Psoas muscle (tissue), 8 donors: ENCODE results near the gene ADCY7. TPM values are rescaled to one million over a fixed set of nuclear protein-coding genes. Genes with fewer than 3 reads are reported as not detected.
"Not testable (repeated sequence)": the region's sequence is repeated elsewhere in the genome, so short reads cannot be mapped to it uniquely, and the experiment has no call there.

Experiments
- ATAC-seq, 4 donors: fragments of 200-7000 bp; cut with Tn5 transposase; one replicate each; pipeline ENCODE4 v1.9.1; 2020; ENCODE audit warnings: moderate library complexity in 3 of 4, mild to moderate bottlenecking in 2 of 4
- DNase-seq, 2 donors: peaks; one replicate each; pipeline ENCODE4 v3.0.0-alpha.2; 2020
- H3K27ac ChIP-seq: fragments of 200-600 bp; one replicate; pipeline ENCODE4 v1.8.0; 2022
- H3K27me3 ChIP-seq, 3 donors: fragments of 200-600 bp in 1 of 3; one replicate each; pipeline versions ENCODE4 v1.6.1 to v1.8.0; 2013 to 2022; ENCODE audit warnings: low read length in 2 of 3, mild to moderate bottlenecking in 2 of 3, moderate library complexity in 1 of 3; ENCODE audit not compliant: insufficient read depth in 3 of 3
- H3K36me3 ChIP-seq, 2 donors: fragments of 200-600 bp in 1 of 2; one replicate each; pipeline versions ENCODE4 v1.6.1 to v1.8.0; 2013 to 2022; ENCODE audit warnings: low read depth in 1 of 2, mild to moderate bottlenecking in 1 of 2, moderate library complexity in 1 of 2; ENCODE audit not compliant: insufficient read depth in 1 of 2
- H3K4me1 ChIP-seq: fragments of 200-600 bp; one replicate; pipeline ENCODE4 v1.8.0; 2022
- H3K4me3 ChIP-seq: fragments of 200-600 bp; one replicate; pipeline ENCODE4 v1.8.0; 2022; ENCODE audit warnings: mild to moderate bottlenecking
- H3K9me3 ChIP-seq: fragments of 200-600 bp; one replicate; pipeline ENCODE4 v1.8.0; 2022
- WGBS, 3 donors: extraction: QIAGEN DNeasy Blood & Tissue Kit; methylation state at CpG; one replicate each; pipeline versions ENCODE4 v1.1.6 to v1.1.7; 2013; 5-methylcytosine and 5-hydroxymethylcytosine counted together
- intact Hi-C, 2 donors: fragments of 100-400 bp; cut with DNase I; formaldehyde crosslinking; loops; one replicate each; pipeline versions ENCODE4 v1.11.0 to v1.14.2; 2022
- polyA plus RNA-seq, 3 donors: library from polyadenylated mRNA; stranded (reverse); fragments of 200-250 nt; gene quantifications; one replicate each; pipeline ENCODE4 v1.2.3, GENCODE V29; 2013
- total RNA-seq, 4 donors: library from RNA; stranded (reverse); fragmentation: NEBNext Ultra II Directional in 2 of 4; extraction: Animal tissue kit (Norgen Biotek cat#: 25700) in 2 of 4; gene quantifications; one replicate each; pipeline versions ENCODE4 v1.2.1 to v1.2.4, GENCODE V29; 2021 to 2023
- TF ChIP-seq, protein P1 (sequence below): fragments of 200-600 bp; IDR thresholded peaks from one replicate; pipeline ENCODE4 v1.8.0; 2022; ENCODE audit warnings: antibody characterized with exemption
- donor health status: healthy with polysubstance abuse.
- donor health status: DM: no; HTN: no; CAD: no; lungs with moderate emphysema.
- donor health status: Bipolar disorder and iron deficiency.
- donor health status: healthy.
- donor health status: DM: yes; HTN: yes; CAD: no.
- donor health status: DM: no; HTN: no; CAD: no.
- donor health status: DM: no; HTN: no; CAD: no.
- donor health status: DM: yes; HTN: yes; CAD: no.

The ADCY7 gene
- total and polyA plus RNA-seq, 7 donors: 0.34 to 5.5 (median 3.1) TPM

DNA sequence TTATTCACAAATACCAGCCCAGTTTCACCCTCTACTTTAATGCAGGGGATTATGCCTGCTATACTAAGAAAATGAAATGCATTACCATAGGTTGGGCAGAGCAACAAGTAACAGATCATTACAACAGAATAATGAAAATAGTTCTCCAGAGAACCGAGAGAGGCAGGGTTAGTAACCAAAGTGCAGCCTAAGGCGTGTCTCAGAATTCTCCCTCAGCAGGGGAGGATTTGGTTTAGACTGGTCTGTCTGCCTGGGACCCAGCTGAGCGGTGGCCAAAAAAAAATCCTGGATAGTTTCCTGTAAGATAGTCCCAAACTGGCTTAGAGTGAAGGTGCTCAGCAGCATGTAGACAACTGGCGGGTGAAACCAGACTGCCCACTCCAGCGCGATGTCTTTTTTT lies 30.8 kb upstream of the ADCY7 start:
- WGBS, 3 donors: 47 to 61% (median 55%) methylated on average over 6 of the region's 6 CpGs
- H3K27me3 ChIP-seq: no peaks in the 10 kb centered on the region
- ATAC-seq (no peak), DNase-seq (no peak)
- H3K9me3 ChIP-seq: no peaks in the 10 kb centered on the region
- peaks cover 0 to 6% of the 10 kb centered on the region in 2 donors for H3K36me3 ChIP-seq
- TF ChIP-seq, protein P1, sequence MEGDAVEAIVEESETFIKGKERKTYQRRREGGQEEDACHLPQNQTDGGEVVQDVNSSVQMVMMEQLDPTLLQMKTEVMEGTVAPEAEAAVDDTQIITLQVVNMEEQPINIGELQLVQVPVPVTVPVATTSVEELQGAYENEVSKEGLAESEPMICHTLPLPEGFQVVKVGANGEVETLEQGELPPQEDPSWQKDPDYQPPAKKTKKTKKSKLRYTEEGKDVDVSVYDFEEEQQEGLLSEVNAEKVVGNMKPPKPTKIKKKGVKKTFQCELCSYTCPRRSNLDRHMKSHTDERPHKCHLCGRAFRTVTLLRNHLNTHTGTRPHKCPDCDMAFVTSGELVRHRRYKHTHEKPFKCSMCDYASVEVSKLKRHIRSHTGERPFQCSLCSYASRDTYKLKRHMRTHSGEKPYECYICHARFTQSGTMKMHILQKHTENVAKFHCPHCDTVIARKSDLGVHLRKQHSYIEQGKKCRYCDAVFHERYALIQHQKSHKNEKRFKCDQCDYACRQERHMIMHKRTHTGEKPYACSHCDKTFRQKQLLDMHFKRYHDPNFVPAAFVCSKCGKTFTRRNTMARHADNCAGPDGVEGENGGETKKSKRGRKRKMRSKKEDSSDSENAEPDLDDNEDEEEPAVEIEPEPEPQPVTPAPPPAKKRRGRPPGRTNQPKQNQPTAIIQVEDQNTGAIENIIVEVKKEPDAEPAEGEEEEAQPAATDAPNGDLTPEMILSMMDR: no peak
- no peak overlapping the region for H3K4me3 ChIP-seq
- no peak overlapping the region for H3K27ac ChIP-seq
- intact Hi-C loops: no loop called here
- H3K4me1 ChIP-seq: peaks cover 12% of the 10 kb centered on the region

DNA sequence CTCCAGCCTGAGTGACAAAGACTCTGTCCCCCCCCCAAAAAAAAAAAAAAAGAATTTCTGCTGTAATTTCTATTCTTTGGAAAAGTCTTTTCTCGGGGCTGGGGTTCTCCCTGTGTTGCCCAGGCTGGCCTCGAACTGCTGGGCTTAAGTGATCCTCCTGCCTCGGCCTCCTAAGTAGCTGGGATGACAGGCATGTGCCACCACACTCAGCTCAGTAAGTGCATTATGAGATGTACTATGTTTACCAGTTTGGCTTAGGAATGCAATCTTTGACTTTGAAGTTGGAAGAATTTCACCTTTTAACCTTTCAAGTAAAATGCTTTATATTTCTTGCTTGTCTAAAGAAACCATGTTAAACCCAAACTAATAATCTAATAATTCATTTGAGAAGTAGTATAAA lies 28.0 kb upstream of the ADCY7 start:
- H3K4me1 ChIP-seq: peaks cover 12% of the 10 kb centered on the region
- no peak overlapping the region for H3K27ac ChIP-seq
- H3K4me3 ChIP-seq: no peak overlapping the region
- no peaks in the 10 kb centered on the region for H3K9me3 ChIP-seq
- intact Hi-C loops: no loop called here
- ATAC-seq (no peak), DNase-seq (no peak)
- H3K36me3 ChIP-seq: no peaks in the 10 kb centered on the region
- TF ChIP-seq, protein P1: no peak
- WGBS, 3 donors: 79 to 85% (median 80%) methylated on average over 3 of the region's 3 CpGs
- no peaks in the 10 kb centered on the region for H3K27me3 ChIP-seq

DNA sequence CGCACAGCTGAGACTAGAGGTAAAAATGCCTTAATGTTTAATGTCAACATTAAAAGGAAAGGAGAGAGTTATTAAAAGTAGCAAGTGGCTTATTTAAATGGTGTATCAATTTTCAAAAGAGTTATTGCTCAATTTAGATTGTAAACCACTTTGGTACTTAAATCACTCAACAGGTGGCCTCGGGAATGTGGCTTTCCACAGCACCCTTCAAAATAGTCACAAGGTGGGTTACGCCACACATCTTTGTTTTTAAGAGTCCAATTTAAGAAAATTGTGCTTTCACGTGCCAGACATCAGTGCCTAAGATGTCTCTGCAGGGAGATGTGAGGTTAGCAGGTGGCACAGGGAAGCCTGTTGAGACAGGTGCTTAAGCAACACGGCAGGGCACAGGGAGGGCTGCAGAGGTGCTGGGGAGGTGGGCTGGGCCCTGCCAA lies 27.5 kb upstream of the ADCY7 start:
- no peak overlapping the region for H3K27ac ChIP-seq
- H3K9me3 ChIP-seq: no peaks in the 10 kb centered on the region
- TF ChIP-seq, protein P1: no peak
- H3K4me3 ChIP-seq: no peak overlapping the region
- intact Hi-C loops: no loop called here
- H3K4me1 ChIP-seq: peaks cover 12% of the 10 kb centered on the region
- H3K27me3 ChIP-seq: no peaks in the 10 kb centered on the region
- no peaks in the 10 kb centered on the region for H3K36me3 ChIP-seq
- whole genome bisulfite sequencing, 3 donors: 28 to 34% (median 34%) methylated on average over 5 of the region's 5 CpGs
- DNase-seq (no peak), ATAC-seq (peak in 1 of 4 donors; percentile 56)

DNA sequence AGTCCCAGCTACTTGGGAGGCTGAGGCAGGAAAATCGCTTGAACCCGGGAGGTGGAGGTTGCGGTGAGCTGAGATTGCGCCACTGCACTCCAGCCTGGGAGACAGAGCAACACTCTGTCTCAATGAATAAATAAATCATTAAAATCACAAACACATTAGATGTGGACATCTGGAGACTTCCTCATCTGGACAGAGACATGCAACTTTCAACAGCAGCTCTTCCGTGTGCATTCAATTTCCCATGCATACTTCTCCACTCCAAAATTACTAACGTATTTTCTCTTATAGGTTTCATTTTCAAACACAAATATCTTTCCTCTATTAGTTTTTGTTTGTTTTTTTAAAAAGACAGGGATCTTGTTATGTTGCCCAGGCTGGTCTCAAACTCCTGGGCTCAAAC lies 23.3 kb upstream of the ADCY7 start:
- not testable (repeated sequence) for DNase-seq, H3K9me3 ChIP-seq, H3K4me3 ChIP-seq, H3K27ac ChIP-seq, H3K36me3 ChIP-seq, H3K27me3 ChIP-seq, ATAC-seq
- intact Hi-C loops: loop anchor here in 1 of 2 donors (10.0 kb wide), 1 partner anchor 112 kb away; no protein-coding TSS in a partner anchor
- 75 to 80% (median 79%) methylated on average over 6 of the region's 6 CpGs for WGBS, 3 donors
- peaks cover 12% of the 10 kb centered on the region for H3K4me1 ChIP-seq

DNA sequence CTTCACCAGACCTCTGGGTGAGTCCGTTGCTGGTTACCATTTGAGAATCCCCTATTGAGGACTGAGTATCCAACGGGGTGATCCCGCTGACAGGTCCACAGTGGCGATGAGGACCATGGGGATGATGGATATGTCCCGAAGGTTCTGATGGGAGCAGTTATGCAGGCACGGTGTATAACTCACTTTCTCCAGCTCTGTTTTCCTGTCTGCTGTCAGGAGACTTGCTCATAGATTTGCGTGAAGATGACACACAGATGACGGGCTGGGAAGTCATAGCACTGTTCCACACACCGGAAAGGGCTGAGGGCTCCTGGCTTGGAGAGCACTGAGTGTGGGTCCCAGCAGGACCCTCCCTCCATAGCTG lies 22.2 kb upstream of the ADCY7 start:
- Histone ChIP-seq H3K9me3 (no peaks in the 10 kb centered on the region), H3K27ac (no peak overlapping the region), H3K4me1 (peaks cover 2% of the 10 kb centered on the region), H3K4me3 (no peak overlapping the region), H3K27me3 (peaks cover 0 to 8% (median 4%) of the 10 kb centered on the region in 3 donors), H3K36me3 (no peaks in the 10 kb centered on the region)
- DNase-seq: no peak
- WGBS, 3 donors: 78 to 81% (median 80%) methylated on average over 9 of the region's 9 CpGs
- ATAC-seq: no peak
- intact Hi-C loops: loop anchor here in 1 of 2 donors (10.0 kb wide), 1 partner anchor 111 kb away; no protein-coding TSS in a partner anchor
- TF ChIP-seq, protein P1: no peak
